Activated naive CD4-positive, alpha-beta T cell treated with anti-CD3 and anti-CD28 coated beads, Interleukin-2, amount 50 U/mL, for 16 hours (primary cell): Measurements from ENCODE around the gene ASGR2.
"Not testable (repeated sequence)": the region's sequence is repeated elsewhere in the genome, so short reads cannot be mapped to it uniquely, and the experiment has no call there.

Experiments used
- DNase-seq: peaks from one replicate; pipeline ENCODE4 v3.0.0-alpha.2; 2020

ASGR2 gene

DNA sequence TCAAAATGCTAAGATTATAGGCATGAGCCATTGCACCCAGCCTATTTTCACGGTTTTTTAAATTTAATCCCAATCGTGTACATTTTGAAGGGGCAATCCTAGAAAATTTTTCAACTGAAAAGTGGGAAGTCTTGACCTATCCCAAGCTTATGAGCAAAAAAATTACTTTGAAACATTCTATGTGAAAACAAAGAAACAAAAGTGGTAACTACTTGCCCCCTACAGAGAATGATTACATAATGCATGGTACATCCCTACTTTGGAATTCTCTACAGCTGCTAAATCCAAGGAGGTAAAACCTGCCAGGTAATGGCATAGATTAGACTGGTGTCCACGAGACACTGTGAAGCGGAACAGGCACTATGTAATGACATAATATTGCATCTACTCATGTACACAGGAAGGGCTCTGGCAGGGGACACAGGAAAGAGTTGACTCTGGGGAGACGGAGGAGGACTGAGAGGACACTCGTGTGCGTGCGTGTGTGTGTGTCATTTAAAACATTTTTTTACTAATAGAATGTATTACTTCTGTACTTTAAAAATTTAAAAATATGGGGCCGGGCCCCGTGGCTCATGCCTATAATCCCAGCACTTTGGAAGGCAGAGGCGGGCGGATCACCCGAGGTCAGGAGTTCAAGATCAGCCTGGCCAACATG is 15.7 kb downstream of the ASGR2 start:
- no peak for DNase-seq

DNA sequence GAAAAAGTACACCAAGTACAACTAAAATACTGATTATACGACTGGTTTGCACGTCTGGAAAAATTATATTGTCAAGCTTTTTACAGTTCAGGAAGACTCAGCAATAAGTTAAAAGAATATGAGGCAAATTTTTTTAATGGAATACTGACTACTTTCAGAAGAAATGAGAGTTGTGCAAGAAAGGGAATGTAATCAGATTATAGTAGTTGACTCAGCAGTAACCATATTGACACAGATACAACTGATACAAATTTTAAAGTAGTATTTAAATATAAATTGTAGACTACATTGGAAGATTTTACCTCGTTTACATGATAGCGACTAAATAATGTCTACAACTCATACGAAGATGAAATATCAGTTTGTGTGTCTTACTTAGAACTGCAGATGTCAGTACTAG is 16.7 kb downstream of the ASGR2 start:
- no peak for DNase-seq

DNA sequence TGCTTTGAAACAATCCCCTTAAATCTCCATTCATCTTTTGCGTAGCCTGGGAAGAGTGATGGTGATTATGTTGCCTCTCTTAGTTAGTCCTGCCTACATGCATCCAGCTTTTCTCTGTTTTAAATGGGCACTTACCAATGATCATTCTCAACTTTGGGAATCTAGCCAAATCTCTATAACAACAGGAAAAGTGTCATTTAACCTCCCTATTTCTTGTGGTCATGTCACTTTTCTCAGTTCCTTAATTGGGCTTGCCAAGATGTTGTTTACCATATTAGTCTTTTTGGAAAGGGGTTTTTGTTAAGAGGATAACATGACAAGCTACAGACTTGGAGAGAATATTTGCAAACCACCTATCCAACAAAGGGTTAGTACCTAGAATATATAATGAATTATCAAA is 19.0 kb downstream of the ASGR2 start:
- no peak for DNase-seq

DNA sequence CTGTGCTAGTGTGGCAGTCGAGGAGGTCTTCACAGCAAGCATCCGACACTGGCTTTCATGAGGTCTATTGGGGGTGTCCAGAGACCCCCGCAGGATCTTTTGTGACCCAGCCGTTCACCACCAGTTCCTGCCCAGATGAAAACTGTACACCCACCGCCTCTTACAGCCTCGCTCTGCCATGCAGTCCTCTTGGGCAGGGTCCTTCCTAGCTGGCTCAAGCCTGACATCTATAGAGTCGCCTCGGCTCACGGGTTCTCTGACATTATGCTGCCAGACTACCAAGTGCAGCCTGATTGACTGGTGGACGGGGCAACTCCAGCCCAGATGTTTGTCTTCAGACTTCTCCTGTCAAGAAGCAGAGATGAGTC is 20.0 kb downstream of the ASGR2 start:
- no peak for DNase-seq

DNA sequence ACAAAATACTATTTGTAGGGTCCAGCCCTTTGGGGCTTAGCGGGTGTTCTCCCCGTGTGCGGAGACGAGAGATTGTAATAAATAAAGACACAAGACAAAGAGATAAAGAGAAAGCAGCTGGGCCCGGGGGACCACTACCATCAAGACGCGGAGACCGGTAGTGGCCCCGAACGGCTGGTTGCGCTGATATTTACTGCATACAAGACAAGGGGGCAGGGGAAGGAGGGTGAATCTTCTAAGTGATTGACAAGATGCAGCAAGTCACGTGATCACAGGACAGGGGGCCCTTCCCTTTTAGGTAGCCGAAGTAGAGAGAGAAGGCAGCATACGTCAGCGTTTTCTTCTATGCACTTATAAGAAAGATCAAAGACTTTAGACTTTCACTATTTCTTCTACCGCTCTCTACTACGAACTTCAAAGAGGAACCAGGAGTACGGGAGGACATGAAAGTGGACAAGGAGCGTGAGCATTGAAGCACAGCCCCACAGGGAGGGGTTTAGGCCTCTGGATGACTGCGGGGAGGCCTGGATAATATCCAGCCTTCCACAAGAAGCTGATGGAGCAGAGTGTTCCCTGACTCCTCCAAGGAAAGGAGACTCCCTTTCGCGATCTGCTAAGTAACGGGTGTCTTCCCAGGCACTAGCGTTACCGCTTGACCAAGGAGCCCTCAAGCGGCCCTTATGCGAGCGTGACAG is 23.2 kb downstream of the ASGR2 start:
- DNase-seq: peak; percentile 22

DNA sequence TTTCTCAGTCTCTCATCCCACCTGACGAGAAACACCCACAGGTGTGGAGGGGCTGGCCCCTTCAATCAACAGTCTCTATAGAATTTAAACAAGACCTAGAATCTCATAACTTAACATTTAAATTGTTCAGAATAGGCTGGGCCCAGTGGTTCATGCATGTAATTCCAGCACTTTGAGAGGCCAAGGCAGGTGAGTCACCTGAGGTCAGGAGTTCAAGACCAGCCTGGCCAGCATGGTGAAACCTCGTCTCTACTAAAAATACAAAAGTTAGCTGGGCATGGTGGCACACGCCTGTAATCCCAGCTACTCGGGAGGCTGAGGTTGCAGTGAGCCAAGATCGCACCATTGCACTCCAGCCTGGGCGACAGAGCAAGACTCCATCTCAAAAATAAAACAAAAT is 25.1 kb downstream of the ASGR2 start:
- DNase-seq: not testable (repeated sequence)

DNA sequence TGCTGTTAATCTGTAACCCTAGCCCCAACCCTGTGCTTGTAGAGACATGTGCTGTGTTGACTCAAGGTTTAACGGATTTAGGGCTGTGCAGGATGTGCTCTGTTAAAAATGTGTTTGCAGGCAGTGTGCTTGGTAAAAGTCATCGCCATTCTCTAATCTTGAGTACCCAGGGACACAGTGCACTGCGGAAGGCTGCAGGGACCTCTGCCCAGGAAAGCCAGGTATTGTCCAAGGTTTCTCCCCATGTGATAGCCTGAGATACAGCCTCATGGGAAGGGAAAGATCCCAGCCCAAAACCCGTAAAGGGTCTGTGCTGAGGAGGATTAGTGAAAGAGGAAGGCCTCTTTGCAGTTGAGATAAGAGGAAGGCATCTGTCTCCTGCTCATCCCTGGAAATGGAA is 26.2 kb downstream of the ASGR2 start:
- DNase-seq: not testable (repeated sequence)

DNA sequence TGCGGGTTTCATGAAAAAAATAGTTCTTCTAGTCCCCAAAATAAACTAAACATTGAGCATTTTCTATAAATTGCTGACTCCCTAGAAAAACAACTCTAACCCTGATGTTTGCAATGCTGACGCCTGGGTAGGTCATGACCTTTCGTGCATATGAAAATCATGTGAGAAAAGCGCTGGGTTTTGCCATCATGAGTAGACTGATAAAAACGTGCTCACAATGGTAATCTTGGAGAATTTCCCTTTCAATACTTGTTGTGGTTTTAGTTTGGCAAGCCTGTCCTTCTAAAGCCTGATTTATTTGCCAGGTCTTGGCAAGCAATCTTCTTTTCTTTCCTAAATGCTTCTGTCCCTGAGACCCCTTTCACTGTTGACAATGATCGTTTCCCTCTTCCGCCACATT is 30.5 kb downstream of the ASGR2 start:
- DNase-seq: no peak

DNA sequence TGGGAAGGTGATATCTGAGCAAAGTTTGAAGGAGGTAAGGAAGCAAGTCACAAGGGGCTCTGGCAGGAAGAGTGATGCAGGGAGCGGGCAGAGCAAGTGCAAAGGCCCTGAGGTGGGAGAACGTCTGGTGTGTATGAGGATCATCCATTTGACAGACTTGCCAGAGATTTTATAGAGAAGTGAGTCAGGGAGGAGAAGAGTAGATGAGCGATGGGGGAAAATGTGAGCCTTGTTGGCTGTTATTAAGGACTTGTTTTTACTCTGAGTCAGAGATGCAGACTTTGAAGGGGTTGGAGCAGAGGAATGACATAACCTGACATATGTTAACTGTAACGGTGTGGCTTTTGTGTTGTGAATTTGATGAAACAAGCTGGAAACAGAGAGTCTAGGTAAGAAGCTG is 31.0 kb downstream of the ASGR2 start:
- DNase-seq: no peak

DNA sequence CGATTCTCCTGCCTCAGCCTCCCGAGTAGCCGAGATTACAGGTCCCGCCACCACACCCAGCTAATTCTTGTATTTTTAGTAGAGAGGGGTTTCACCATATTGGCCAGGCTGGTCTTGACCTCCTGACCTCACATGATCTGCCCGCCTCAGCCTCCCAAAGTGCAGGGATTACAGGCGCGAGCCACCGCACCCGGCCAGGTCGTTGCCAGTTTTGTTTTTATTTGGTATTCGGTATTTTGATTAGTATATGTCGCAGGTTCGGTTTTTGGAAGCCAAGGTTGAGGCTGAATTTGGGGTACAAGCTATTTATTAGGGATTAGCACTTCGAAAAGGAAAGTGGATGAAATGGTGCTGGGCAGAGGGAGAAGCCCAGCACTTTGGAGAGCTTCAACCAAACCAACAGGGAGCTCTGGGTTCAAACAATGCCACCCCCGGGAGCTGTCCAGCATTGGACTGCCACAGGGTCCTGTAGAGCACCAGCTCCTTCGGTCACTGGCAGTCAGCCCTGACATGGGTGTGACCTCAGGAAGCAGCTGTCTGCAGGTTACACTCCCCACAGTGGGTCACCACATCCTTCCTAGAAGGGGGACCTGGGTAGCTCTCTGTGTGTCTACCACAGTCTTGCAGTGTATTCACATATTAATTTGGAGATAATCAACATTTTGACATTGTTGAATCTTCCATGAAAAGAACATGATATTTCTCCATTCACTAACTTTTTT is 33.1 kb downstream of the ASGR2 start:
- no peak for DNase-seq

DNA sequence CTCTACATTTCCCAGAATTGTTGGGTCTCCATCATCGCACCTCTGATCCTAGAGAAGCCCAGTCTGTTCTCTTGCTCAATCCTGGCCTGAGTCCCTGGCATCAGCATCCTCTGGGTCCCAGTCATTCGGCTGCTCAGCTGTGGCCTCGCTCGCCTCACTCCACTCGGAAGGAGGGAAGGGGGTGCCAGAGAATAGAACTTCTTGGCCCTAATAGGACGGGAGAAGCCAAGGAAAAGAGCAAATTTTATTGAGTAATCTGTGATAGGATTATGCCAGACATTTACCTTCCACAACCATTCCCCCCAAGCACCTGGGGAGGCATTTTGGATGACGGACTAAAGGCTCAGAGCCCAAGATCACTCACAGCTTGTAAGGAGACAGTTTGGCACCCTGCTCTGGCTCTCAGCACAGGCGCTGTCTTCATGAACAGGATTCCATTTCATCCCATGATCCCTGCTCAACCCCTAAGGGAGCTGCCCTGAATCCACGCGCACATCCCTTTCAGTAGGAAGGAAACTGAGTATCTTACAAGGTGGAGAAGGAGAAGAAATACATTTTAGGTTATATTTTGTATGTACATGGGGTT is 34.1 kb downstream of the ASGR2 start:
- DNase-seq: no peak

DNA sequence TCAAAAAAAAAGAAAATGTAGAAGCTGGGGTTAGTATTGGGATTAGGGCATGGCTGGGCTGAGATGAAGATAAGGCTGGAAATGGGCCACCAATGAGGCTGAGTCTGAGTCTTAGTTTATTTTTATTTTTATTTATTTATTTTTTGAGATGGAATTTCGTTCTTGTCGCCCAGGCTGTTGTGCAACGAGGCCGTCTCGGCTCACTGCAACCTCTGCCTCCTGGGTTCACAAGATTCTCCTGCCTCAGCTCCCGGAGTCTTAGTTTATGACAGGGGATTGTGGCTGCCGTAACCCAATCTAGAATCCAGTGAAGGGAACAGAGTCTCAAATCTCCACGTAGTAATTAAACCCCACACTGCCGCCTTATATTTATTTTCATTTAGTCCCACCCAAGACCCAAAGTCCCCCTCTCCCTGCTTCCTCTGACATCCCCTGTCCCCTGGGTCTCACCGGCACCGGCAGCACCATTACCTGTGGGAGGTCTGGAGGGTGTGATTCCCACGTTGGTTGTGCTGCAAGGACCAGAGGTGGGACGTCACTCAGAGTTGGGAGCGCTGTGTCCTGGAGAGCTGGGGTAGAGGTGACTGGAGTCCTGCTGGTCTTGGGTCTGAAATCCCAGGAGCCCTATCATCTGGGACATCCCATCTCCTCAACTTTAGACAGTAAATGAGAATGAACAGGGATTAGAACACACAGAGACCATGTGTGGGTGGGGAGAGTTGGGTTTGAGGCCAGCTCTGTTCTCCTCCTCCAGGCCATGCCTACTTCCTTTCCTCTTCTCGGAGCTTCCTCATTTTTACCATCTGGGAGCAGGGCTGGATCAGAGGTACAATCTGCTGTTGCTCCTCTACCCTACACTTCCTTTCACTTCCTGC is 34.8 kb downstream of the ASGR2 start, which contains the start of gene CLEC10A:
TSS of gene CLEC10A (minus strand) at position 671 of the 875 bp plus-strand sequence. CDS start 1,439 bp downstream, outside the sequence.
- no peak for DNase-seq

DNA sequence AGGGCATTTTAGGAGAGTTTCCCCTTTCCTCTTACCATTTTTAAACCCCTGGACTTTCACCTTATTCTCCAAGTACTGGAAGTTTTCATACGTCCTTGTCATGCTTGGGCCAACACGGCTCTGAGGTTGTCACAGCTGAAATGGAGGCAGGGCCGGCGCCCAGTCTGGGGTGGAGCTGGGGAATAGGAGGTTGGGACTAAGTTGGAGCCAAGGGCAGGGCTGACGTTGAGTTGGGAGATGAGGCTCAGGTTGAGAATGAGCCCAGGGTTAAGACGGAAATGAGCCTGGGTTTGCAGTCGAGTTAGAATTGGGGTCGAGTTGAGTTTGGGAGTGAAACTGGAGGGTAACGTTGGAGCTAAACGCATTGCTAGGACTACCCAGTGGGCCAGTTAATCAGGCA is 35.9 kb downstream of the ASGR2 start:
- no peak for DNase-seq

DNA sequence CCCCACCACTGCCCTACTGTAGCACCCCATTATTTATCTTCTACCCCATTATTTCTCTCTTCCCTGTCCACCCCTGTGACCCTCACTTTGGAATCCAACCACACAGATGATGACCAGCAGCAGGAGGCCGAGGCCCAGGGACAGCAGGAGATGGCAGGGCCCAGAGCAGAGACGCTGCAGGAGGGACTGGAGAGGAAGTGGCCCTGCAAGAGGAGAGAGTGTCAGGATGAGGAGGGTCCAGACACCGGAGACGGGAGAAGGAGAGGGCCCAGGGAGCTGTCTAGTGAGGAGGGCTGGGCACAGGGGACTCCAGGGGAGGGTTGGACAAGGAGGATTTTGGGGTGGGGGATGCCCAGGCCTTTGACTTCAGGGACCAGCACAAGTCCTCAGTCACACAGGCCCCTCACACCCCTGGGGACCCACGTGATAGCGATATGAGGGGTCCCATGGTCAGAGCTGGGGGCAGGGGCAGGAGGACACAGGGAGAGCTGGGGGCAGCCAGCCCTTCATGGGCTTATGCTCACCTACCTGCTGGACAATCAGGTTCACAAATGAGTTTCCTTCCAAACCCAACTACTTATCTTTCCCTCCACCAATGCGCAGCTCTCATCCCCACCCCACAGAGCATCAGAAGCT is 36.6 kb downstream of the ASGR2 start:
- no peak for DNase-seq

DNA sequence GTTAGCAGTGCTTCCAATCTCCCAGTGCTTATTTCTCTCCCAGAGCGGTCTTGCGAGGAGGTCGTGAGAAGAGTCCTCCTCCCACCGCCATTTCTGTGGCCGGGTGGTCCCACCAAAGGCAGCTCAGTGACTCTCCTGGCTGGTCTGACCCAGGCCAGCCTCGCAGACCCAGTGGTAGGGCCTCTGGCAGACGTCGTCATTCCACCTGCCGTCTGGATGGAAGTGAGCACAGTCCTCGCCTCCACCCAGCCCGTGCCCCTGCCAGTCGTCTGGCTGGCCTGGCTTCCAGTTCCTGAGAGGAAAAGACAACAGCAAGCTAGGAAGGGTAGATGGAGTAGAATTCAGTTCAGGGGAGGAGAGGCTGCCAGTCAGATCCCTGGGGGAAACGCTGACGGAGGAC is 39.7 kb downstream of the ASGR2 start:
- DNase-seq: no peak

DNA sequence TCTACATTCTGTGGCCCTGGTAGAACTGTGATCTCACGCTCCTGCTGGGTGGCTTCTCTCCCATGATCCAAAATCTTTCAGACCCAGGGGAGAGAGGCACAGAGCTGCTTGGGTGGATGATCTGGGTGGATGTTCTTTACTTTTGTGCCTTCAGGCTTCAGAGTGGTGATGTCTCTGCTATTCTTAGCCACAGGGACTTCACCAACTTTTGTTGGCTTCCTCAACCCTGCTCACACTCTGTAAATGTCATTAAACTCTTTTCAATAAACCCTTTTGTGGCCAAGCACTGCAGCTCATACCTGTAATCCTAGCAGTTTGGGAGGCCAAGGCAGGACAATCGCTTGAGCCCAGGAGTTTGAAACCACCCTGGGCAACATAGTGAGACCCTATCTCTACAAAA is 42.2 kb downstream of the ASGR2 start:
- DNase-seq: no peak

DNA sequence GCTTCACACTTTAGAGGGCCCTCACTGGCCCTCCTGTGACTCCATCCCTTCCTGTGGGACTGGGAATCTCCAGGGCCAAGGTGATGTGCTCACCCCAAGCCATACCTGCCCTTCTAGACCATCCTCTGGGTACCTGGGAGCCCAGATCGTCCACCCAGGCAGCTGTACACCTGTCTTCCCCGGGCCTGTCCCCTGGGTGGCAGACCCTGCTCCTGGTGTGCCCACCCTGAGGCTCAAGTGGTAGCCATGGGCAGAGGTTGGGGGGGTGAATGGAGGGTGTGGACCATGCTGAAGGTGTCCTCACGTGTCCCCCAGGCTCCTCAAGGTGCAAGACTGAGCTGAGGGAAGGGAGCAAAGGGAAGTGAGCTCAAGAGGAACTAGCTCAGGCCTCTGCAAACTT is 43.9 kb downstream of the ASGR2 start:
- no peak for DNase-seq

DNA sequence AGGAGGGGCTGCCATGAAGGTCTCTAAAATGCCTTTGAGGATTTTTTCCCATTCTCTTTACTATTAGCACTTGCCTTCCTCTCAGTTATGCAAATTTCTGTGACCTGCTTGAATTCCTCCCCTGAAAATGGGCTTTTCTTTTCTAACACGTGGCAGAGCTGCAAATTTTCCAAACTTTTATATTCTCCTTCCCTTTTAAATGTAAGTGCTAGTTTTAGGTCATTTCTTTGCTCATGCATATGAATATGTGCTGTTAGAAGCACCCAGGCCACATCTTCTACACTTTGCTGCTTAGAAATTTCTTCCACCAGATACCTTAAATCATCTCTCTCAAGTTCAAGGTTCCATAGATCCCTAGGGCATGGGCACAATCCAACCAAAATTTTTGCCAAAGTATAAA is 46.4 kb downstream of the ASGR2 start:
- no peak for DNase-seq

DNA sequence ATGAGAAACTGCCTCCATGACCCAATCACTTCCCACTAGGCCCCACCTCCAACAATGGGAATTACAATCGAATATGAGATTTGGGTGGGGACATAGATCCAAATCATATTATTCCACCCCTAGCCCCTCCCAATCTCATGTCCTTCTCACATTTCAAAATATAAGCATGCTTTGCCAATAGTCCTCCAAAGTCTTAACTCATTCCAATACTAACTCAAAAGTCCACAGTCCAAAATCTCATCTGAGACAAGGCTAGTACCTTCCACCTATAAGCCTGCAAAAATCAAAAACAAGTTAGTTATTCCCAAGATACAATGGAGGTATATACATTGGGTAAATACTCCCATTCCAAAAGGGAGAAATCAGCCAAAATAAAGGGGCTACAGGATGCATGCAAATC is 47.4 kb downstream of the ASGR2 start:
- no peak for DNase-seq

DNA sequence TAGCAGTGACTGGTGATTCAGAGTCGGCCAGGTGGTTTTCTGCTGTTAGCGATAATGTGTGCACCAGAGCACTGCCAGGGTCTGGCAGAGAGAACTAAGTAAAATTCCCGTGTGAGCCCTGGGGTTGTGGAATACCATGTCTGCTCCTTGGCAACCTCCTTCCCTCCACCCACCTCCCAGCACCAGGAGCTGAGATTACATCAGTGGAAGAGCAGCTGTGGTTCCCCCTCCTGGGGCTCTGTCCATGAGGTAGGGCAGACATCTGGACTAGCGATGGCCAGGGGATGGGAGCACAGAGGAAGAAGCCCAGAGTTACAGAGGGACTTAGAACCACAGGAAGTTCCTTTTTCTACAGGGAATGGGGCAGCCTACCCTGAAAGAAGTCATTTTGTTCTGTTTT is 50.4 kb downstream of the ASGR2 start:
- DNase-seq: no peak

DNA sequence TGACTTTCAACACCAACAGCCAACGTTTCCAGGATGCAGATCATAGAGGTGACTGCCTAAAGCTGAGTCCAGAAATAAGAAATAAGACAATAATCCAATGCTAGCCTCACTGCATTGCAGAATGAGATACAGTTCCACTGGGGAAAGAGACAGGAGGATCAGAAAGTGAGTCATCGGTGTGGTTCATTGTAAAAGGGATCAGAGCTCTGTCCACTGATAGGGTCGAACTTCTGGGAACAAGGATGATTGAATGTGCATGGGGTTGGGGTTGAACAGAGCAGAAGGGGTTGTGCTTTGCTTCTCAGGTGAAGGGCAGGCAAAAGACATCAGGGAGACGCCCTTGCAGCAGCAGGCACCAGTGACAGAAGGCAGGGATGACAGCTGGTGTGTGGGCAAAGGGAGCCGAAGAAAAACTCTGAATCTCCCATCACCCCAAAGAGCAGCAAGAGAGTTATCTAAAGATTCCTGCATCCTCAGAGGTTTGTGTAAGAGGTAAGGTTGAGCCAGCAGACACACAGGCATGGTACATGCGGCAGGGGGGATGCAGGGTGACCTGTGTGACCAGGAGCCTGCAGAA is 51.0 kb downstream of the ASGR2 start:
- DNase-seq: no peak
